Lower lobe of right lung (tissue), 2 donors: ENCODE data around the gene SNX3. TPM values are rescaled to one million over a fixed set of nuclear protein-coding genes. Genes with fewer than 3 reads are reported as not detected.
"Not testable (repeated sequence)": the region's sequence is repeated elsewhere in the genome, so short reads cannot be mapped to it uniquely, and the experiment has no call there.

Experiments used
- ATAC-seq, 2 donors: fragments of 200-7000 bp; cut with Tn5 transposase; one replicate each; pipeline ENCODE4 v1.9.1; 2020 to 2022; ENCODE audit warnings: mild to moderate bottlenecking in 2 of 2, moderate library complexity in 2 of 2
- DNase-seq: peaks from one replicate; pipeline ENCODE4 v3.0.0-alpha.2; 2020
- H3K27ac ChIP-seq: fragments of 200-600 bp; one replicate; pipeline ENCODE4 v1.8.0; 2022
- H3K27me3 ChIP-seq: fragments of 200-600 bp; one replicate; pipeline ENCODE4 v1.8.0; 2022; ENCODE audit warnings: low read depth
- H3K36me3 ChIP-seq: fragments of 200-600 bp; one replicate; pipeline ENCODE4 v1.8.0; 2022; ENCODE audit warnings: mild to moderate bottlenecking
- H3K4me1 ChIP-seq: fragments of 200-600 bp; one replicate; pipeline ENCODE4 v1.8.0; 2022
- H3K4me3 ChIP-seq: fragments of 200-600 bp; one replicate; pipeline ENCODE4 v1.8.0; 2022; ENCODE audit warnings: mild to moderate bottlenecking
- H3K9me3 ChIP-seq: fragments of 200-600 bp; one replicate; pipeline ENCODE4 v1.8.0; 2022
- CTCF ChIP-seq: fragments of 200-600 bp; IDR thresholded peaks from one replicate; pipeline ENCODE4 v1.8.0; 2022; ENCODE audit warnings: antibody characterized with exemption, mild to moderate bottlenecking
- intact Hi-C: fragments of 100-400 bp; cut with DNase I; formaldehyde crosslinking; loops from one replicate; pipeline ENCODE4 v1.11.0; 2022
- total RNA-seq: library from RNA; stranded (reverse); fragmentation: NEBNext Ultra II Directional; extraction: Animal tissue kit (Norgen Biotek cat#: 25700); gene quantifications from one replicate; pipeline ENCODE4 v1.2.1, GENCODE V29; 2021
- donor health status: DM: no; HTN: yes; CAD: no; lungs with severe emphysema.

The SNX3 gene
- total RNA-seq, 1 donor from 2014 or later, result 230 TPM

GRCh38 chr6:108247965-108248536 lies 12.8 kb downstream of the SNX3 start:
- Histone ChIP-seq H3K9me3 (no peaks in the 10 kb centered on the region), H3K4me1 (peaks cover 19% of the 10 kb centered on the region), H3K36me3 (no peaks in the 10 kb centered on the region), H3K27me3 (no peaks in the 10 kb centered on the region), H3K27ac (no peak overlapping the region), H3K4me3 (no peak overlapping the region)
- no peak for TF ChIP-seq CTCF
- no peak for ATAC-seq
- intact Hi-C loops, result no loop called here
- no peak for DNase-seq

GRCh38 chr6:108245095-108245494 lies 15.7 kb downstream of the SNX3 start:
- H3K27me3 ChIP-seq, intact Hi-C loops, H3K27ac ChIP-seq, H3K4me3 ChIP-seq, ATAC-seq, H3K9me3 ChIP-seq, DNase-seq, H3K36me3 ChIP-seq, H3K4me1 ChIP-seq: not testable (repeated sequence)

- peaks cover 9% of the 10 kb centered on the region for H3K36me3 ChIP-seq
- intact Hi-C loops, result no loop called here
- H3K27me3 ChIP-seq, result no peaks in the 10 kb centered on the region
- TF ChIP-seq CTCF, result no peak
- no peak overlapping the region for H3K4me3 ChIP-seq
- ATAC-seq (no peak), DNase-seq (no peak)
- H3K4me1 ChIP-seq, result peaks cover 3% of the 10 kb centered on the region
- no peak overlapping the region for H3K27ac ChIP-seq
- peaks cover 6% of the 10 kb centered on the region for H3K9me3 ChIP-seq
Measured at GRCh38 chr6:108243836-108244235, 17.0 kb downstream of the SNX3 start.

- no peak for TF ChIP-seq CTCF
- Histone ChIP-seq H3K27ac (no peak overlapping the region), H3K4me3 (no peak overlapping the region), H3K4me1 (peaks cover 9% of the 10 kb centered on the region), H3K9me3 (peaks cover 6% of the 10 kb centered on the region), H3K27me3 (no peaks in the 10 kb centered on the region), H3K36me3 (peaks cover 9% of the 10 kb centered on the region)
- ATAC-seq (no peak), DNase-seq (no peak)
- intact Hi-C loops, result no loop called here
Measured at GRCh38 chr6:108242721-108243120, 18.1 kb downstream of the SNX3 start.

GRCh38 chr6:108242259-108242658 lies 18.6 kb downstream of the SNX3 start:
- intact Hi-C loops, result no loop called here

More at GRCh38 chr6:108242259-108242658, 18.6 kb downstream of the SNX3 start:
- no peak overlapping the region for H3K4me3 ChIP-seq
- ATAC-seq (no peak), DNase-seq (no peak)
- H3K27ac ChIP-seq, result no peak overlapping the region
- no peaks in the 10 kb centered on the region for H3K27me3 ChIP-seq
- H3K36me3 ChIP-seq, result peaks cover 9% of the 10 kb centered on the region
- peaks cover 9% of the 10 kb centered on the region for H3K4me1 ChIP-seq
- H3K9me3 ChIP-seq, result peaks cover 6% of the 10 kb centered on the region
- no peak for TF ChIP-seq CTCF
